Measurements from ENCODE around the gene RPRM.
"Not testable (repeated sequence)": the region's sequence is repeated elsewhere in the genome, so short reads cannot be mapped to it uniquely, and the experiment has no call there.

The RPRM gene

DNA sequence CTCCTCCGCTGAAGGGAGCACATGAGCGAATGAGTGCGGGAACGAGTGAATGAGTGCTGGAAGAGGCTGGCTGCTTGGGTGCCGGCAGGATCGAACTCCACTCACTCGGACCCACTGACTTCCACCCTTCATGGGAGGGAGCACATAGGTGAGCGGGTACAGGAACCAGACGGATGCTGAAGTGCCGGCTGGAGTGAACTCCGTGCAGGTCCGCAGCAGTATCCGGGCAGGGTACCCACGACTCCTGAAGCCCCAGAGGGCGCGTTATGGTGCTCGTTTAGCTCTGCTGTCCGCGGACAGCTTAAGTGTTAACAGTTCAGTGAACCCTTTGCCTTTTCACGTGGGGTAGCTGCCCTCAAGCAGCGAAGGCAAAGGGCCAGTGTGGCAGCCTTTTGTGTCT, 23.2 kb downstream of the RPRM start:
- DNase-seq = no peak

DNA sequence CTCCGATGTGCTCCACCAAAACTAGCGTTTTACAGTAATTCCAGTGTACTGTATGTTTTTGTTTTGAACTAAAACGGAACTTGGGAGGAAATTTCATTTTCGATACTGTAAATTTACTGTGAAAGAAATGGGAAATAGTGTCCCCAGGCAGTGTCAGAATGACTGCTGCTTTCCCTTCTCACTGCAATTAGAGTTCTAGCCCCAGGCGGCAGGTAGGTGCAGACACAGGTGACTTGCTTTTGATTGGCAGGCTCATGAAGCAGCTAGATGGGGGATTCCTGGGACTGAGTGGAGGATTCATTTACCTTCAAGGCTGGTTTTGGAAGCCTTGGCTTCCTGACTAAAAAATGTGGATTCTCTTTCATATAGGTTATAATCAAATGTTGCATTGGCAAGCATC, 27.0 kb downstream of the RPRM start:
- DNase-seq = no peak

DNA sequence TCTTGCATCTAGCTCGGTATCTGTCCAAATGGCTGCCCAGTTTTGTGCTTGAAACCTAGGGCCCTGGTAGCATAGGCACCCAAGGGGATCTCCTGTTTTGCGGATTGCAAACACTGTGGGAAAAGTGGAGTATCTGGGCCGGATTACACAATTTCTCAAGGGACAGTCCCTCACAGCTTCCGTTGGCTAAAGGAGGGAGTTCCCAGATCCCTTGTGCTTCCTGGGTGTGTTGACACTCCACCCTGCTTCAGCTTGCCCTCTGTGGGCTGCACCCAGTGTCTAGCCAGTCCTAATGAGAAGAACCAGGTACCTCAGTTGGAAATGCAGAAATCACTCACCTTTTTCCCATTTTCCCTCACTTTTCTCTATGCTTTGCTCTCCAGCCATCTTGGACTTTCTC, 35.5 kb downstream of the RPRM start:
- DNase-seq = no peak

DNA sequence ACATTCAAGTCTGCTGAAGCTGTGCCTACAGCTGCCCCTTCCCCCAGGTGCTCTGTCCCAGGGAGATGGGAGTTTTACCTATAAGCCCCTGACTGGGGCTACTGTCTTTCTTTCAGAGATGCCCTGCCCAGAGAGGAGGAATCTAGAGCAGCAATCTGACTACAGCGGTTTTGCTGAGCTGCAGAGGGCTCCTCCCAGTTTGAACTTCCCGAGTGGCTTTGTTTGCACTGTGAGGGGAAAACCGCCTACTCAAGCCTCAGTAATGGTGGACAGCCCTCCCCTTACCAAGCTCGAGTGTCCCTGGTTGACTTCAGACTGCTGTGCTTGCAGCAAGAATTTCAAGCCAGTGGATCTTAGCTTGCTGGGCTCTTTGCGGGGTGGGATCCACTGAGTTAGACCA, 35.9 kb downstream of the RPRM start:
- not testable (repeated sequence) for DNase-seq

DNA sequence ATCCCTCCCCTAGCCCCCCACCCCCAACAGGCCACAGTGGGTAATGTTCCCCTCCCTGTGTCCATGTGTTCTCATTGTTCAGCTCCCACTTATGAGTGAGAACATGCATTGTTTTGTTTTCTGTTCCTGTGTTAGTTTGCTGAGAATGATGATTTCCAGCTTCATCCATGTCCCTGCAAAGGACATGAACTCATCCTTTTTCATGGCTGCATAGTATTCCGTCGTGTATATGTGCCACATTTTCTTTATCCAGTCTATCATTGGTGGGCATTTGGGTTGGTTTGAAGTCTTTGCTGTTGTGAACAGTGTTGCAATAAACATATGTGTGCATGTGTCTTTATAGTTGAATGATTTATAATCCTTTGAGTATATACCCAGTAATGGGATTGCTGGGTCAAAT, 38.5 kb downstream of the RPRM start:
- DNase-seq = not testable (repeated sequence)

DNA sequence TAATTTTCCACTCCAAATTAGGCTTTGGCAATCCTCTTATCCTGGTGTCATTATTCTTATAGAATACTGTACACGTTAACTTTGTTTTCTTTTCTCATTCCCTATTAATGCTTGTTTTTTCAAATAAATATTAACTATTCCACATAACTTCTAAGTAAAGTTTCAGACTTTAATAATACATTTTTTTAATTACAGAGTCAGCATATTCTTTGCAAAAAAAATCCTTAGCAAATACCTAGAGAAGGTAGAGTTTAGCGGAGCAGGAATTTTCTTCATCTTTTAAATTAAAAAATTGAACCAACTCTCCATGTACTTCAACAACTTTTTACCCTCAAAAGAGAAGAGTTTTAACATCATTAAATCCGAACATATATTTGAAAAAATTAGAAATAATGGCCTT, 45.2 kb downstream of the RPRM start:
- DNase-seq = no peak

DNA sequence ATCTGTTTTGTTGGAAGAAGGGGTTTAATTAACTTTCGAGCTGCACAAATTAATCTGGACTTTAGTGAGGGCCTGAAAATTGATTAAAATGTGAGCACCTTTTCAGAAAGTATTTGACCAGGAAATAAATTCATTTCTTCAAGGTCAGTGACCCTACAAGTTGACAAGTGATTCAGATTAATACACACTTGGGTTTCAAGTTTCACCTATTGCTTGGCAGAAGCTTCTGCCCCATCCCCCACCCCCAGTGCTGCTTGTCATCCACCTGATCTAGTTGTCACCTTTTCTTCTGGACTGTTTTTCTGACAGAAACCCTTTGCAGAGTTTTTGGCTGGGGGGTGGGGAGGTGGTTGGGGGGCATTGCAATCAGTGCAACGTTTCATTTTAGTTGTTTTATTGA, 46.2 kb downstream of the RPRM start:
- DNase-seq = no peak

DNA sequence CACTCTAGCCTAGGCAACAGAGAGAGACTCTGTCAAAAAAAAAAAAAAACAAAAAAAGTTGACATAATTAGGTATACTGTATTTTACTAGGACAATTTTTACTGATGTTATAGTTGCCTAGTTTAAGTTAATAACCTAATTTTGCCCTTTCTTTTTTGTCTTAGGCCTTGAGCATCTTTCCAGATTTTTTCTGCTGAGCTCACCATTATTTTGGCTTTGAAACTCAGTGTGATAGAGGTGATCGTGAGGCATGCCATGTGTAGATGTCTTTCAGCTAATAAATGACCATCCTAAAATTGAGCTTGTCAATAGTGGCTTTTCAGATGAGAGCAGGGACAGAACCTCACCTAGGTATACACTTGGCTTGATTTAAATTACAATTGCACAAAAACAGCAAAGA, 47.4 kb downstream of the RPRM start:
- DNase-seq = no peak

Data from CD4-positive, alpha-beta T cell treated with Interleukin-15 for 1 hour (primary cell).